NCI-H69 (cell line): ENCODE data around the gene STX3.
A peak's percentile ranks its signal among the peaks of the same experiment; 100 is the strongest.

Experiments
- DNase-seq: peaks from one replicate; lab custom pipeline; 2025; lab: John Stamatoyannopoulos, UW

Gene STX3

GRCh38 chr11:59754859-59755700 is at the start of gene STX3:
Gene STX3 (plus strand): TSS chr11:59755376. CDS start chr11:59755606, 230 bp downstream.
- peak; percentile 88 for DNase-seq

- no peak for DNase-seq
Measured at GRCh38 chr11:59706518-59707285, 48.5 kb upstream of the STX3 start.

GRCh38 chr11:59707371-59707770 is 47.8 kb upstream of the STX3 start:
- DNase-seq, result no peak

- DNase-seq, result no peak
Measured at GRCh38 chr11:59708537-59708936, 46.6 kb upstream of the STX3 start.

GRCh38 chr11:59710136-59710847 is 44.9 kb upstream of the STX3 start:
- DNase-seq, result no peak

GRCh38 chr11:59713745-59714144 is 41.4 kb upstream of the STX3 start, which contains the start of gene OR10V1:
Gene OR10V1 (minus strand): TSS chr11:59713845. CDS start chr11:59713845, 0 bp downstream.
- no peak for DNase-seq

GRCh38 chr11:59716051-59716450 is 39.1 kb upstream of the STX3 start:
- DNase-seq, result no peak

GRCh38 chr11:59719556-59719955 is 35.6 kb upstream of the STX3 start:
- DNase-seq, result no peak

GRCh38 chr11:59724066-59724465 is 31.1 kb upstream of the STX3 start:
- no peak for DNase-seq

- no peak for DNase-seq
Measured at GRCh38 chr11:59727426-59727825, 27.8 kb upstream of the STX3 start.

GRCh38 chr11:59728154-59728553 is 27.0 kb upstream of the STX3 start:
- no peak for DNase-seq

- no peak for DNase-seq
Measured at GRCh38 chr11:59728913-59729312, 26.3 kb upstream of the STX3 start.

- no peak for DNase-seq
Measured at GRCh38 chr11:59729834-59730233, 25.3 kb upstream of the STX3 start.

GRCh38 chr11:59730896-59731565 is 24.1 kb upstream of the STX3 start:
- DNase-seq, result no peak

- no peak for DNase-seq
Measured at GRCh38 chr11:59746111-59746510, 9.1 kb upstream of the STX3 start.

- peak; percentile 87 for DNase-seq
Measured at GRCh38 chr11:59753650-59754493, 1.3 kb upstream of the STX3 start.

- DNase-seq, result peak; percentile 66
Measured at GRCh38 chr11:59754494-59754858, 700 bp upstream of the STX3 start.

GRCh38 chr11:59755701-59756557 is 753 bp downstream of the STX3 start:
- peak; percentile 84 for DNase-seq

- DNase-seq, result peak; percentile 35
Measured at GRCh38 chr11:59756558-59756840, 1.3 kb downstream of the STX3 start.

GRCh38 chr11:59756845-59757244 is 1.7 kb downstream of the STX3 start:
- peak; percentile 13 for DNase-seq
